Prostate gland (tissue), 2 donors: ENCODE data around the gene WAS. TPM values are rescaled to one million over a fixed set of nuclear protein-coding genes. Genes with fewer than 3 reads are reported as not detected.

ENCODE experiments used
- DNase-seq: peaks from one replicate; pipeline ENCODE4 v3.0.0-alpha.2; 2019; ENCODE audit warnings: low spot score
- H3K27ac ChIP-seq, 2 donors: fragments of 200-600 bp; sonication (generic); 2 replicates each; pipeline ENCODE4 v1.5.1; 2017 to 2019
- H3K27me3 ChIP-seq: fragments of 200-600 bp; sonication (generic); replicated peaks from 2 replicates; pipeline ENCODE4 v1.5.1; 2019; ENCODE audit not compliant: insufficient read depth
- H3K36me3 ChIP-seq, 2 donors: fragments of 200-600 bp; sonication (generic); 1 replicate in 1 of 2; 2 replicates in 1 of 2; pipeline versions ENCODE4 v1.5.1 to v1.8.1; 2017 to 2019
- H3K4me1 ChIP-seq: fragments of 200-600 bp; sonication (generic); replicated peaks from 2 replicates; pipeline ENCODE4 v1.5.1; 2019
- H3K4me3 ChIP-seq, 2 donors: fragments of 200-600 bp; sonication (generic); 2 replicates each; pipeline ENCODE4 v1.5.1; 2017 to 2019
- H3K9me3 ChIP-seq: fragments of 200-600 bp; sonication (generic); 2 replicates; pipeline ENCODE4 v1.5.1; 2017
- CTCF ChIP-seq, 4 experiments: fragments of 200-600 bp in 2 of 4; fragments of 450-650 bp in 2 of 4; sonication (generic) in 2 of 4; IDR thresholded peaks; 1 replicate in 3 of 4; 2 replicates in 1 of 4; pipeline ENCODE4 v1.5.1; 2016 to 2019; ENCODE audit warnings: antibody characterized with exemption in 4 of 4, mild to moderate bottlenecking in 2 of 4, moderate library complexity in 2 of 4
- POLR2A ChIP-seq: fragments of 450-650 bp; IDR thresholded peaks from one replicate; pipeline ENCODE4 v1.6.1; 2016; ENCODE audit warnings: antibody characterized with exemption, mild to moderate bottlenecking
- POLR2AphosphoS5 ChIP-seq: sonication (generic); formaldehyde crosslinking; IDR thresholded peaks from one replicate; pipeline ENCODE4 v1.6.1; 2017; ENCODE audit warnings: antibody characterized with exemption
- WGBS: methylation state at CpG from one replicate; pipeline ENCODE4 v1.1.5; 2018; 5-methylcytosine and 5-hydroxymethylcytosine counted together
- intact Hi-C: fragments of 100-400 bp; cut with DNase I; formaldehyde crosslinking; loops from one replicate; pipeline ENCODE4 v1.14.2; 2022
- total RNA-seq, 2 donors: library from RNA; depleted of rRNA; stranded (reverse); fragments of >200 nt; gene quantifications; one replicate each; pipeline ENCODE4 v1.1.0, GENCODE V29; 2016

Gene WAS
- total RNA-seq = 10 to 100 TPM in 1 of 2 donors, 1 to 10 TPM in 1; 2.5 to 10.5 TPM

- intact Hi-C loops = no loop called here
- no peak within 1 kb of the TSS for H3K4me3 ChIP-seq
These were observed at the start of gene WAS for GRCh38 chrX:48683411-48683982. TSS of gene WAS (plus strand) at chrX:48683799. CDS start at chrX:48683854, 55 bp downstream.

GRCh38 chrX:48636301-48636700 lies 47.3 kb upstream of the WAS start:
- intact Hi-C loops = no loop called here
- 68% methylated on average over 1 of the region's 1 CpG for WGBS
- no peaks in the 10 kb centered on the region for H3K4me1 ChIP-seq
- H3K9me3 ChIP-seq = no peaks in the 10 kb centered on the region
- TF ChIP-seq POLR2AphosphoS5 = no peak
- TF ChIP-seq CTCF (IDR thresholded peaks at IDR 0.05) = no peak
- TF ChIP-seq POLR2A = no peak
- no peaks in the 10 kb centered on the region for H3K27me3 ChIP-seq
- no peak overlapping the region for H3K4me3 ChIP-seq
- no peak overlapping the region for H3K27ac ChIP-seq
- no peak for DNase-seq
- H3K36me3 ChIP-seq = no peaks in the 10 kb centered on the region

More at GRCh38 chrX:48683411-48683982, at the start of gene WAS:
- Histone ChIP-seq H3K4me1 (no peaks in the 10 kb centered on the region), H3K9me3 (no peaks in the 10 kb centered on the region), H3K27ac (no peak within 1 kb of the TSS), H3K27me3 (no peaks in the 10 kb centered on the region), H3K36me3 (no peaks in the 10 kb centered on the region)
- DNase-seq = no peak
- TF ChIP-seq CTCF (IDR thresholded peaks at IDR 0.05) (no peak), POLR2AphosphoS5 (no peak), POLR2A (no peak)
- WGBS = 75% methylated on average over 11 of the region's 13 CpGs

GRCh38 chrX:48636776-48637175 lies 46.8 kb upstream of the WAS start:
- Histone ChIP-seq H3K4me1 (no peaks in the 10 kb centered on the region), H3K27ac (no peak overlapping the region), H3K27me3 (no peaks in the 10 kb centered on the region), H3K4me3 (no peak overlapping the region), H3K36me3 (no peaks in the 10 kb centered on the region), H3K9me3 (no peaks in the 10 kb centered on the region)
- no peak for DNase-seq
- 67% methylated on average over 2 of the region's 2 CpGs for WGBS
- intact Hi-C loops = no loop called here
- TF ChIP-seq POLR2A (no peak), CTCF (IDR thresholded peaks at IDR 0.05) (no peak)

DNA sequence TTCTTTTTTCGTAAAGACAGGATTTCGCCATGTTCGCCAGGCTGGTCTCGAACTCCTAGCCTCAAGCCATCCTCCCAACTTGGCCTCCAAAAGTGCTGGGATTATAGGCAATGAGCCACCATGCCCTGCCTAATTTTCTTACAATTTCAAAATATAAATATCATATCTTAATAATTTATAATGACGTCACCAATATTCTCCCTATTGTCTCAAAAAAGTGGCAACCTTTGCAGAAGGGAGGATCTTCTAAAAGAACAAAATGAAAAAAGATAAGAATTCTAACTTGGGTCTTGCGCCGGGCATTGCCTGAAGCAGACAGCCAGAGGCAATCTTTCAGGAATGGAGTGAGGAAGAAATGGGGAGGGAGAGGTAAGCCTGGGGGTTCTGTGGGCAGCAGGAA lies 37.9 kb upstream of the WAS start:
- H3K9me3 ChIP-seq = no peaks in the 10 kb centered on the region
- WGBS = 90% methylated on average over 7 of the region's 7 CpGs
- DNase-seq = no peak
- H3K4me1 ChIP-seq = no peaks in the 10 kb centered on the region
- no peaks in the 10 kb centered on the region for H3K36me3 ChIP-seq
- no peak overlapping the region for H3K4me3 ChIP-seq
- TF ChIP-seq CTCF (IDR thresholded peaks at IDR 0.05) (no peak), POLR2A (no peak), POLR2AphosphoS5 (no peak)
- intact Hi-C loops = no loop called here
- H3K27me3 ChIP-seq = no peaks in the 10 kb centered on the region
- no peak overlapping the region for H3K27ac ChIP-seq

DNA sequence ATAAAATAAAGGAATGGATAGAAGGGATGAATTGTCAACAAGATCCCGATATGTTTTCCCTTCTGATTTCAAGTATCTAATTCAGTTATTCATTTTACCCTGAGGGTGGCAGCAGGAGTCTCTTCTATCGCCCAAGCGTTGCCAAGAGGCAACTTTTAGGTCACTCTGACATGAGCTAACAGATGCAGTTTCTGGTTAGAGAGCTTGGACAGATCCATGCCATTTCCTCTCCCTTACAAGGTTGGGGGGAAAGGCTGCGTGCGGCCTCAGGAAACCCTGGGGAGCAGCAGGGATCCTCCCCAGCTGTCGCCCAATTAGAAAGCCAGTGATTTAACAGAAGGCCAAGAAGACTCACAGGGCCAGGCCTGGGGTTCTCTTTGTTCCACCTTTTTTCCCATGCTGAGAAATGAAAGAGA lies 35.3 kb upstream of the WAS start:
- intact Hi-C loops = no loop called here
- Histone ChIP-seq H3K4me1 (no peaks in the 10 kb centered on the region), H3K27ac (no peak overlapping the region), H3K9me3 (no peaks in the 10 kb centered on the region), H3K27me3 (no peaks in the 10 kb centered on the region), H3K4me3 (no peak overlapping the region), H3K36me3 (no peaks in the 10 kb centered on the region)
- WGBS = 17% methylated on average over 6 of the region's 6 CpGs
- DNase-seq = no peak
- TF ChIP-seq POLR2A = no peak
- TF ChIP-seq POLR2AphosphoS5 = no peak
- peak in 1 of 4 experiments; percentile 33 for TF ChIP-seq CTCF (IDR thresholded peaks at IDR 0.05)
